Pulmonary artery endothelial cell (primary cell): ENCODE data around the gene FGF14. TPM values are rescaled to one million over a fixed set of nuclear protein-coding genes. Genes with fewer than 3 reads are reported as not detected.

Experiments
- DNase-seq: peaks from one replicate; pipeline ENCODE4 v3.0.0-alpha.2; 2011; ENCODE audit warnings: low read depth, low spot score
- total RNA-seq: library from RNA; depleted of rRNA; stranded (reverse); fragments of >200 nt; gene quantifications from 2 replicates; pipeline ENCODE4 v1.2.3, GENCODE V29; 2014

The FGF14 gene
- total RNA-seq, 1 donor from 2014 or later: not detected

- DNase-seq: no peak
Observed at GRCh38 chr13:102197193-102197592, 204.7 kb downstream of the FGF14 start.

DNA sequence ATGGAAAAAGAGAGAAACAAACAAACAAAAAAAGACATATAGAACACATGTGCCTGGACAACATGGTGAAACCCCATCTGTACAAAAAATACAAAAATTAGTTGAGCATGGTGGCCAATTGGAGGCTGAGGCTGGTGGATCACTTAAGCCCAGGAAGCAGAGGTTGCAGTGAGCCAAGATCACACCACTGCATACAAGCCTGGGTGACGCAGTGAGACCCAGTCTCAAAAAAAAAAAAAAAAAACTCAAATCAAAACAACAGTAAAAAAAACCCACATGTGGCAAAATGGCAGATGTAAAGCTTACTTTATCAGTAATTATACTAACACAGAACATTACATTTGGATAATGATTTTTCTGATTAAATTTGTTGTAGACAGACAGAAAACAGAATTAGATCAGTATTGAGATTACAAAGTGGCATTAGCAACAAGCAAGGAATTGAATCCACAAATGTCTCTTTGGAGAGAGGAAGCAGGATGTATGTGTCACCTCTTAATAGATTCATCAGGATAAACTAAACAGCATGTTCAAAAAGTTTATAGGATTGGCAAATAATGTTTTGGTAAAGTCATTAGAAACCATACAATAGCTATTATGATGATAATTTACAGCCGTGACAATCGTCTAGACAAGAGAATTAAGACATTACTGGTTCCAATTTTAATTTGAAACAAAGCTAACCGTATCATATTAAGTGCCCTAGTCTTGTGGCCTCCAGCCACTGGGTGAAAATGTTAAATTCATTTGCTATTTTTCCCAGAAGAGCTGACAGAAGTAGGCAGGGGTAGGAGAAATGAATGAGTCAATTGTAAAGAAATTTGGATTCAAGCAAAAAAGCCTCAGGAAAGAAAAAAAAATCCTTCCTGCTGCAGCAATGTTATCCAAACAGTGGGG lies 206.0 kb downstream of the FGF14 start:
- DNase-seq: no peak

DNA sequence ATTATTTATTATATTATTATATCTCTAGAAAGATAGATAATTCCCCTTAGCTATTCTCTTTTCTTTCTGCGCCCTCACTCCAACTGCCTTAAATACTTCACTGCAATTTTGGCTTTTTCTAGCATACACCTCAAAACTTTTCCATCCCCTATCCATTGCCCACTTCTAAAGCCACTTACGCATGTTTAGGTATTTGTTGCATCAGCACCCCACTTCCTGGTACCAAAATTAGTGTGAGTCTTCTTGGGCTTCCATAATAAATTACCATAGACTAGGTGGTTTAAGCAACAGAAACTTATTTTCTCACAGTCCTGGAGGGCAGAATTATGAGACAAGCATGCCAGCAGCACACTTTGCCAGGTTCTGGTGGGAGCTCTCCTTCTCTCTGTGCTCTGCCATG lies 209.0 kb downstream of the FGF14 start:
- DNase-seq: no peak

- no peak for DNase-seq
Observed at GRCh38 chr13:102191951-102192502, 209.8 kb downstream of the FGF14 start.

DNA sequence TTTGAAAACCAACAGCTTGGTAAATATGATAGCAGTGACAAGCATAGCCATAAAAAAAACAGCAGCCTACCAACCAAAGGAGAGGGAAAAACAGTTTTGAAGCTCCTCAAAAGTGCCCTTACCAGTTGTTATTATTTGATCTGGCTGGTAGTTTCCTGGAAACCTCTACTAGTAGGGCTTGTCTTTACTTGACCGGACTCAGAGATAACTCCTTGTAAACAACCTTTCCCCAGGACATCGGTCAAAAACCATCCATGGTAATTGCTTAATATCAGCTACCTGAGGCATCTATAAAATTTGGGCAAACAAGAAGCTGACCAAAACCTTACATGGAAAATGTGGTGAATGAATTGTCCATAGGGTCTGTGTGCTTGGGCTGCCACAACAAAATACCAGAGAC lies 210.9 kb downstream of the FGF14 start:
- no peak for DNase-seq

DNA sequence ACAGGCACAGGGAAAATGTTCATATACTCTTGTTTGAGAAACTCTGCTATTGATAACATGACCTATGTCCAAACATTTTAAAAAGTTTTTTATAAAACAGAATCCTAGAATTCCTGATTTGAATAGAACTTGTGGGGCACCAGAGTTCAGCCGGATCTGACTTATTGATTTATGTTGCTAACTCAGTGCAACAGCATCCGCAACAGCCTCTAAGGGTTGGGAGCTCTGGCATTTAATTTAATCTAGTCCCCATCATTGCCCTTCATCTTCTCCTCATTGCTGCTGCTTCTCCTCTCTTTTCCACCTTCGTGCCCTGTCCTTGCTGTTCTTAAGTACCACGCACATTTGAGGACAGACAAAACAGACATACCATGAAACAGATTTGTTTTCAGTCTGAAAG lies 214.5 kb downstream of the FGF14 start:
- no peak for DNase-seq

GRCh38 chr13:102185375-102185984 lies 216.4 kb downstream of the FGF14 start:
- no peak for DNase-seq

DNA sequence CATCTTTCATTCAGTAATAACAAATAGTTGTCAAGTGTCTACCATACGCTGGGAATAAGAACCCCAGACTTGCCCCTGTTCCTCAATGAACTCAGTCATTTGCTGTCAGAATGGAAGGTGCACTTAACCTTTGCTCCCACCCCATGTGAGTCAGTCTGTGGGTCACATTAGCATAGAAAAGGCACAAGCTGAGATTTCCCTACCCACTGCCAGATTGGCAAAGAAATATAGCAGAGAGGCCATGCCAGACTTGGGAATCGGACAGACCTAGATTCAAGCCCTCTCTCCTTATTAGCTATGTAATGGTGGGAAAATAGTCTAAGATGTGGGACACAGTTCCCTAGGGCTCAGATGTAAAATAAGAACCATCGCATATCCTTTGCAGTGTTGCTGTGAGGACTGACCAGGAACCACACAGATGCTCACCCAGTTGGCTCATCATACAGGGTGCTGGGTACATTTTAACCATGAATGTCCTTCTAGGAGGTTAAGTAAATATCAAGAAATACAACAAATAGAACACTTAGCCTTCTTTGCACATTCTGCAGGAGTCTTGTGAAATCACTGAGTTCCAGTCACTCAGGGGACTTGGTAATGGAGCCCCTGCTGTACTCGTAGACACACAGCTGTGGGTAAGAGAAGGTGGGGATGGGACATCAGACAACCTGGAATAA lies 218.2 kb downstream of the FGF14 start:
- no peak for DNase-seq

- no peak for DNase-seq
Observed at GRCh38 chr13:102182170-102182569, 219.7 kb downstream of the FGF14 start.

DNA sequence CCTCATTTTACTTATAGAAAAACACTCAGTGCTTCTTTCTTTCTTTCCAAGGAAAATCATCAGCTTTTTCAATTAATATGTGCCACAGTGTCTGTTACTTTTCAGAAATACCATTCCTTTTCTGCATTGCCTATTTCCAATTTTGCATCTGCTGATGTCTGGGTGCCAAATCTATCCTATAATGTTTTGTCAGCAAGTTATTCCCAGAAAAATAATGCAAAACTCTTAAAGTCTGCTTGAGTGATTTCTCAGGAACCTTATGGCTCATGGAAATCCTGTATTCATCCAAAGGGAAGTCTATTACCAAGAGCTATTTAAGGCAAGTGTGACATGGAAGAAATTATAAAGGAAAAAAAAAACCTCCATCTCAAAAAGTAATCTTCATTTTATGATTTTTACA lies 224.4 kb downstream of the FGF14 start:
- no peak for DNase-seq

DNA sequence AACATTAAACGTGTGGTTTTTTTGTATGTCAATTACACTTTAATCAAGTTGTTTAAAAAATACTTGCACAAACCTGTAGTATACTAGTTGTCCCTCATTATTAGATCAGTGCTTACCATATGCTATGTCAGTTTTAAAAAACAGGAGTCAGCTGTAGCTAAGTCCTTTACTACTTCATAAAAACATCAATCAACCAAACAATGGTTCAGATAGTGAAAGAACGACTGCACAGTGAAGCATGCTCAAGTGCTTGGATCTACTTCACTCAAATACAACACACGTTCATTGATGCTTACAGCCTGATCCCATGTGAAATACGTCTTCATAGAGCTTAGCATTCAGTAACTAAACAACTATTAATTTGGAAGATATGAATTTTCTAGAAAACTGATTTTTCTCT lies 225.0 kb downstream of the FGF14 start:
- DNase-seq: no peak

DNA sequence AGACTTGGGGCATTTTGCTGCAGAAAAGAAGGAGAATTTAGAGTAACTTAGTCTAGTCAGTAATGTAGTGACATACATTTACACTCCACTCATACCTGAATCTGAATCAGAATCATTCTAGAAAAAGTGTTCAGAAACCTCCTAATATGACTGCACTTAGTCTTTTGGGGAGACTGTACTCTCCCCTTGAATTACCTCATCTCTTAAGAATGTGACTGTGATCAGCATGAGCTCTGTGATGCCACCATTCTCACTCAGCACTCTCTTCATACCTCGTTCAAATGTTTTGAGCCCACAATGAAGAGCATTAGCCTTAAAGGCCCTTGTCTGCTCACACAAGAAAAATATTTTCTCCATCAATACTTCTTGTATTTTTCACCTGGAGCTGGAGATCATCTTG lies 229.4 kb downstream of the FGF14 start:
- DNase-seq: no peak

- no peak for DNase-seq
Observed at GRCh38 chr13:102170305-102170704, 231.5 kb downstream of the FGF14 start.

DNA sequence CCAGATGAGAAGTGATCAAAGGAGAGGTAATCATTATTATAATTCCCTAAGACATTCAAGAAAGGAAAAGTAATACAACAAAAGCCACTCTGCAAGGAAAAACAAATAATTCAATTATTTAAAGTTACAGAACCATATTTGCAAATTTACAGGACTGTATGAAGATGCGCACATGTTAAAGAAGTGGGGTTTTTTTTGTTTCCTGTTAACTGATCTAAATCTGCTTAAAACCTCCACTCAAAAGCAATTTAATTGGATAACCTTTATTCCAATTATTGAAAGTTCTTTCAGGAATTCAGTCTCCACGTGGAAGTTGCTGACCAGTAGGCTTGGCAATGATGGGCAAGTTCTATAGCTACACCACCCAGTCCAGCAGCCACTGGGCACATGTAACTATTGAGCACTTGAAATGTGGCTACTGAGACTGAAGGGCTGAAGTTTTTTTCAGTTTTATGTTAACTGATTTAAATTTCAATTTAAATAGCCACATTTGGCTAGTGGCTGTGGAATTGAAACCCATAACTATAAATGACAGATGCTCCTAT lies 232.3 kb downstream of the FGF14 start:
- DNase-seq: no peak

DNA sequence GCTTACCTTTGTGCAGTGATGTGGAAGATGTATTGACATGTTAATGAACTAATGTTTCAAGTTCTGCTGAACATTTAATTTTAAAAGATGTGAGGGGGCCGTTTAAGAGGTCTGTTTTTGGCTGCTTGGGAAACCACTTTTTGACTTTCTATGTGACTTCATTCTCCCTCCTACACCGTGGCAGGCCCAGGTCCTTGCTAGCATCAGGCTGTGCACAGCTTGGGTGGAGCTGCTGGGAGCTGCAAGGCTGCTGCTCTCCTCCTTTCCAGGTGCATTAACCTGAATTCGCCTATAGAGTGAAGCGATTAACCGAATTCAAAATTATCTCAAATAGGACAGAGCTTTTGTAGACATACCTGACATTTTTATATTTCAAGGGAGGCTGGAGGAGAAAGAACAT lies 249.1 kb downstream of the FGF14 start:
- DNase-seq: no peak

DNA sequence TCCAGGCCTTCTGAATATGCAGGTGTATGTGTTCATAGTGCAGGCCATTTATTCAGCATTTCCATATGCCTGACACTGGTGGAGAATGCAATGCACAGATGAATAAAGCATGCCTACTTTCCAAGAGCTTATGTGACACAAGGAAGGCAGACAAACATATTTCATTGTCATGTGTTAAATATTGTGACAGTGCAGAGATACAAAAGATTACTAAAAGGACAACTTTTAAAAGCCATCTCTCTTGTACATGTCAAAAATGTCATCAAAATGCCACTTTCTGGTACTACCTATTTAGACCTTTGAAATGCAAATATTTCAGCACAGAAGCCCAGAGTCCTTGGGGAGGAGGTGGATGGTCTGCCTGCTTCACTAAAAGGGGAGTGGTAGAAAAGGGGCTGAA lies 254.5 kb downstream of the FGF14 start:
- no peak for DNase-seq

DNA sequence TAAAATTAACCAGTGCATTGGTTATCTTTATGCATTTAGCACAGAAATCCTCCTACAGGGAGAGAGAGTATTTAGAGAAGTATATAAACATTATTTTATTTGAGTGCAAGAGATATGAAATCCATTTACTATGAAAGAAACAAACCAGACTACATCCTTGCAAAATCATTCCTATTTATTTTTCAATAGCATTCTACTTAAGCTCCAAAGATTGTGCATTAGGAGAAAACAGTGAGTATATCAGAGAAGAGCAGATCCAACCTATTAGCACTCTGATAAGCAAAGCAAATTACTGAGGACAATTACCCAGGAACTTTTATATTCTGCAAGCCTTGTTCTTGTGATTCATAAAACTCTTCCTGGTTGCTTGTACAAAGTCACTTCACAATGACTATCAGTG lies 256.1 kb downstream of the FGF14 start:
- DNase-seq: no peak

GRCh38 chr13:102142473-102142826 lies 259.4 kb downstream of the FGF14 start:
- no peak for DNase-seq

GRCh38 chr13:102141625-102142472 lies 260.0 kb downstream of the FGF14 start:
- no peak for DNase-seq

- DNase-seq: no peak
Observed at GRCh38 chr13:102139626-102140025, 262.2 kb downstream of the FGF14 start.

DNA sequence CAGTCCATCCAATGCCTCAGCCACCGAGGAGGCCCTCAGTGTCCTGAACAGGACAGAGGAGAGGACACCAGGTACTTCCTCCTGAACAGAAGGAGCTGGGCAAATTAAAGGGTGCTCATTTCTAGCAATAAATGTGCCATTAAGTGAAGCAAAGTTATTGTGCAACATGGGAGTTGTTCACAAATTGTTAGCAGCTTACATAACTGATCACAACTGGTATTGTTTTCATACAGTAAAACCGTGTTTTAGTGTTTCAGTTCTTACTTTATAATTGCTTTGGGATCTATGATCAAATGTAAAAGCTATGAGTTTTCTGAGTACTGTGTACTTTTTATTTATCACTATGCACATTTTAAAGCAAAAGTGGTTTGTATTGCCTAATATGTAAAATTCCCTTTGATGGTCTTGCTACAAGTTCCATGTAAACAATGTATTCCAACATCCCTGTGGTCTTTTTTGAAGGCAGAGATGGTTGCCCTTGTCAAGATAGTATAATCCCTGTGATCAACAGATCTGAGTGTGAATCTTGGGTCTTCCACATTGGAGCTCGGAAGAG lies 263.1 kb downstream of the FGF14 start:
- no peak for DNase-seq
